Right ventricle myocardium superior (tissue), 1 donor: Measurements from ENCODE around the gene ADGRL4. TPM values are rescaled to one million over a fixed set of nuclear protein-coding genes. Genes with fewer than 3 reads are reported as not detected.
"Not testable (repeated sequence)": the region's sequence is repeated elsewhere in the genome, so short reads cannot be mapped to it uniquely, and the experiment has no call there.

Experiments used
- ATAC-seq: fragments of 200-7000 bp; cut with Tn5 transposase; one replicate; pipeline ENCODE4 v1.9.1; 2020; ENCODE audit warnings: mild to moderate bottlenecking; ENCODE audit not compliant: poor library complexity
- DNase-seq: peaks from one replicate; pipeline ENCODE4 v3.0.0-alpha.2; 2020
- intact Hi-C: fragments of 100-400 bp; cut with DNase I; formaldehyde crosslinking; loops from one replicate; pipeline ENCODE4 v1.11.2; 2022
- total RNA-seq: library from RNA; stranded (reverse); fragmentation: NEBNext Ultra II Directional; extraction: Animal tissue kit (Norgen Biotek cat#: 25700); gene quantifications from one replicate; pipeline ENCODE4 v1.2.1, GENCODE V29; 2021
- donor health status: DM: no; HTN: yes; CAD: no; lungs with severe emphysema.

The ADGRL4 gene
- total RNA-seq, 1 donor from 2014 or later = 18.3 TPM

DNA sequence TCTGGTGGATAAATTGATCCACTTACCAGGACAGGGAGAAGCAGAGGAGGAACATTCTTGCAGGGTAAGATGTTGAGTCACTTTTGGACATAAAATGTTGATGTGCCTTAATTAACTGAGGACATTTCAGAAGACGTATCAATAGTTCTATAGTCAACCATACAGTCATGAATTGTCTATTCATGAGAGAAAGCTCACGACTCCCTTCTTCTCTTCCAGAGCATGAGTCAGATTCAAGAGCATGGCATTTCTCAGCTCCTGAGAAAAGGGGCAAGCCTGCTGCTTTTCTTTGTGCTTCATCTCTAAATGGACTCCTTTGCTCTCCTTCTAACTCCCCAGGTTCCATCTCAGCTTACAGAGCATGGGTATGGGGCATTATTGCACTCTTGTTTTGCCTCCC, 55.7 kb downstream of the ADGRL4 start:
- intact Hi-C loops = no loop called here
- DNase-seq = no peak
- no peak for ATAC-seq

DNA sequence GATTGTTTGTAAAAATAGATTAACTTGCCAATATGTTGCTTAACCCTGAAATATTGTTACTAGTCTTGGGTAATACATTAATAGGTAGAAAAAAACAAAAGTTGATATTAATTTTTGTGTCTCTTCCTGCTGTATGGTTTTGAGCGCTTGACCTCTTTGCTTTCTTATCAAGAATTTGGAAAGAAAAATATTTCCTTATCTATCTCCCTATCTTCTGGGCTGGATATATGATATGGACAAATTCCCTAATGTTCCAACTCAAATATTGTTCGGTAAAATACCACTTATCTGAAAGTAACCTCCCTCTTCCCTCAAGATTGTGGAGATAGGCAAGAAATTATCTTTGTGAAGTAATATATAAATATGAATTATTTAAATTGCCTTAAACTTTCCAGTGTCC, 57.3 kb downstream of the ADGRL4 start:
- ATAC-seq = no peak
- DNase-seq = no peak
- intact Hi-C loops = no loop called here

DNA sequence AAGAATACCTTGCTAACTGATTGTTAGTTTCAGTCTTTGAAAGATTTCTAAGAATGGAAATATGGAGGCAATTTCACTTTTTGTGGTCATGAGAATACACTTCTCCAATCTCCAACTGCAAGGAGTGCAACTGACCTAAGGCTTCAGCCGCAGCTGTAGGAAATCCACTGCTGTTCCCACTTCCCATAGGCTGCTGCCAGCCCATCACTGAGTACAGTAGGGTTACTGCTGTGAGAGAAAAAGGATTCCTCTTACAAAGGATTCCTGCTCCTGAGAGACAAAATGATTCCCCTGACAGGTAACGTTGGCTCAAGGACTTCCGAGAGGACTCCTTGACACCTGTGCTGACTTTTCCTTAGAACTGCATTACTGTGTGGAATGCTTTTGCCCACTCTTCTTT, 87.4 kb downstream of the ADGRL4 start:
- intact Hi-C loops = no loop called here
- no peak for ATAC-seq
- DNase-seq = no peak

DNA sequence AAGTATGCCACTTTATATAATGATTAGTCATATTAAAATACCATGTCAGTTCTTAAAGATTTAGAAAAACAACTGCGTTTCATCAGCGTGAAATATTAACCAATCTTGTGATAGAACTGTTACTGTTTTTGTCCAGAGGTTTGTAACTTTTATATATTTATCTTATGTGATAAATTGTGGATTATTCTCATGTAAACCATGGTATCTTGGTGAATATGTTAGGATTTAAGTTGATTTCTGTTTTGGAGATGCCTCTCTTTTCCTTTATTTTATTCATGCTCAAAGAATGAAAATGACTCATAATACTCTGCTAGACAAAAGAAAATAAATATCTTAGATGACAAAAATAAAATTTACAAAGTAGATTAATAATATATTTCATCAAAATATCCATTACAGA, 88.4 kb downstream of the ADGRL4 start:
- intact Hi-C loops = no loop called here
- ATAC-seq (no peak), DNase-seq (no peak)

DNA sequence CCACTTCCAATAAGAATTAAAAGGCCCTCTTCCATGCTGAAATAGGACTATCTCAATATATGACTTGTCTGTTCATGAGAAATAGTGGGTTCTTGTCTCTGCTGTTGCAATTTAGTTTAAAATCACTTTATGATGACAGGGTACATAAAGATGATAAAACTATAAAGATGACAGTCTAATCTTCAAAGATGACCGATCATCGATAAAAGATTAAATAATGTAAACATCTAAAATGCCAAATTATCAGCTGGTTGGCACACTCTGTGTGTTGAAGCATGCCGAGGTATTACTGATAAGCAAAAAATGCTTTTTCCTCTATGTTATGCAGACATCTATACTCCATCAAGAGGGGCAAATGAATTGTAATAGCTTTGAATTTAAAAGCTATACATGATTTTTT, 89.5 kb downstream of the ADGRL4 start:
- DNase-seq = no peak
- no peak for ATAC-seq
- intact Hi-C loops = no loop called here

DNA sequence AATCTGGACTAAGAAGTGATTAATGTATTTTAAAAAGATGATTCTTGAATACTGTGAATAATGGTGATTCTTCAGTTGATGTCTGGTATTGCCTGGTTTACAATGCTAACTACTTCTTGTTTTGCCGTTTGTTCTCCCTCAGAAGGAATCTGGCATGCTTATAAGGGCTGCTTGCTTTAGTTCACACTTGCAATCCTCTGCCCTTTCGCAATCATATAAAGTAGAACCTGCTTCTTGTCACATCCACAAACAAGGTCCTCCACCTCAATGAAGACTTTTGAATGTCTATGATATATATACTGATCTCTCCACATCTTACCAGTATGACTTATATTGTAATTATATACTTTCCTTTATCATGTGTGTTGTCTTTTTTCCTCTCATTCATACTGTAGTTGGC, 92.6 kb downstream of the ADGRL4 start:
- ATAC-seq (no peak), DNase-seq (no peak)
- intact Hi-C loops = no loop called here

DNA sequence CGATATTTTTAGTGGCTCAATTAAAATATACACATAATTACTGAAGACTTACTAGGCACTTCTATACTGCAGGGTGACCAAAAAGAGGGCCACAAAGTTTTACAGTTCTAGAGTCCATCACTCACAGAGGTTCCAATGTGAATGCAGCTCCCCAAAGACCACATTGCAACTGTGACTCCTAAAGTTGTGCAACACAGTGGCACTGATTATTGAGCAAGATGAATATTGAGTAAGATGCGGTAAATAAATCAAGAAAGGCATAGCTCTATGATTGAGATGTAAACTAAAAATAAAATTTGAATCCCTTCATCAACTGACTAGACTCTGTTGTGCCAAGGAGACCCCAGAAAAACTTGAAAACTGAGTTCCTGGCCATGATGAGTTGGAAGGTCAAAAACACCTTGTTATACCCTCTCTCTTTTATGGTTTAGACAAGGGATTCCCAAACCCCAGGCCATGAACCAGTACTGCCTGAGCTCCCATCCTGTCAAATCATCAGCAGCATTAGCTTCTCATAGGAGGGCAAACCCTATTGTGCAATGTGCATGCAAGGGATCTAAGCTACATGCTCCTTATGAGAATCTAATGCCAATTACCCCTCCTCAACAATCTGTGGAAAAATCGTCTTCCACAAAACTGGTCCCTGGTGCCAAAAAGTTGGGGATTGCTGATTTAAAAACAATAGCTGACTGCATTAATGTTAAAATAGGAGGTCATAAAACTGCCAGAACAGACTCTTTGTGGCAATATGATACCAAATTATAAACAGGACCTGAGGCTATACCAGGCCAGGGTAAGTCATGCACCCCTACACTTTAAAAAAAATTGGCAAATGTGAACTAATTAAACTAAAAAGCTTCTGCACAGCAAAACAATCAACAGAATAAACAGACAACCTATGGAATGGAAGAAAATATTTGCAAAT, 94.3 kb downstream of the ADGRL4 start:
- ATAC-seq (no peak), DNase-seq (no peak)
- intact Hi-C loops = no loop called here

DNA sequence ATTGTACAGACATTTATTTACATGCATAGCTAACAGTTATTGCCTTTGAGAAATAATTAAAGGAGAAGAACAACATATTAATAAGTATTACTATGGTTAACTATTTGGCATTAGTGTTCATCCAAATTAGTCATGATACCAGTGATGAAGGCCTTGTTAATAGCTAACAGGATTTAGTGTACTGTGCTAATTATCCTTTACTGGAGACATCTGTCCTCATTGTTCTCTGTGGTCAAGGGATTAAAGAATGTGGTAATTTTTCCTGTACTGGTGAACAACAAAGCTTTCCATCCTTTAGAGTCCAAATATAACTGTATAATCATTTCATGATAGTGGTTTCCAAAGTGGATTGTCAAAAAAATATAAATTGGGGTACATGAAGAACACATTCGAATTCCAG, 103.9 kb downstream of the ADGRL4 start:
- DNase-seq (no peak), ATAC-seq (no peak)
- intact Hi-C loops = no loop called here

DNA sequence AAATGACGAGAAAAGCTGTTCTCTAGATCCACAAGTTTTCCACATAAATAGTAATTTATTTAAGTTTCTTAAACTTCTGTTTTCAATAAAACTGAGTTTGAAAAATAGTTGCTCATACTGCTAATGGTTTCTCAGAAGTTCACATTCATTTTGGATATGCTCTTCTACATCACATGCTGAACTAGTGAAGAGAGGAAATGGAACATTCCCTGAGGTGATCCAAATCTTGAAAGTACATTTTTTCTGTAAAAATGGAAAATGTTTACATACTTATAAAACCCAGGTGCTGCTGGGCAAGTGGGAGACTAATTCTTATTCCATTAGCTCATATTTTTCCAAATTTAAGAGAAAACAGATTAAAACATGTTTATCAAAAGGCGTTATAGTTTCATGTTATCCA, 111.7 kb downstream of the ADGRL4 start:
- intact Hi-C loops = no loop called here
- DNase-seq (no peak), ATAC-seq (no peak)

DNA sequence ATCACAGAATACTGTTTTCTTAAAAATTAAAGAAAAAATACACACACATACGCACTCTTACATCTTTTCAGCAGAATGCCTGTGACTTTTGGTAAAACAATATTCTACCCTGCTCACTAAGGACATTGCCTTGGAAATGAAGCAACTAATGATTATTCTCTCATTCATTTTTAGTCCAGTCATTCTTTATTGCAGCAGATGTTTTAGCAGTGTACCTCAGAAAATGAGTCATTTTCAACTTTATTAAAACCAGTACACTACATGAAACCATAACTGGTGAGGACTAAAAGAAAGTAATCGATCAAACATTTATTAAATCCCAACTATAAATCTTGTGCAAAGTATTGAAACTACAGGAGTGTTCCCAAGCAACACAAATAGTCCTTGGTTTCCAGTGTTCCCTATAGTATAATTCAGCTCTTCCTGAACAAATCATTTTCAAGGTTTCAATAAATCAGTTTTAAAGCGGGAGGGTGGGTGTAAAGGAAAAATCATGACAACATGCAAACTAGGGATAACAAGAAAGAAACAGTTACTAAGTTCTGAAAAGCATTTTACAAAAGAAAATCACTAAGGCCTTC, 114.2 kb downstream of the ADGRL4 start:
- DNase-seq (no peak), ATAC-seq (no peak)
- intact Hi-C loops = no loop called here

DNA sequence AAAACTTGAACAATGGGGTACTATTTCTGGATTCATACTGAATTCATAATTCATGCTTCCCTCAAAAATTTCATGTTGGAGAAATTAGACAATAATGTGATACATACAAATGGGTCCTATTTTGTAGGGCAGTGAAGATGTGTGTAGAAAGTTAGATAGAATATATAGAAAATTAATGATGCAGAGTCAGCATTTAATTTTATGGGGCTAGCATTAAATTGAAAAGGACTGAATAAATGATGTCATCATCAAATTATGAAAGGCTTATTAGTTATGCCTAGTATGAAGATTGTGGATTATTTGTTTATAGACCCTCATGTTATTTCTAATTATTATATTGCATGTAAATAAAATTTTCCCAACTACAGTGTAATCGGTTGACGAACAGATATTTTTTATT, 119.1 kb downstream of the ADGRL4 start:
- intact Hi-C loops = no loop called here
- DNase-seq (no peak), ATAC-seq (no peak)

DNA sequence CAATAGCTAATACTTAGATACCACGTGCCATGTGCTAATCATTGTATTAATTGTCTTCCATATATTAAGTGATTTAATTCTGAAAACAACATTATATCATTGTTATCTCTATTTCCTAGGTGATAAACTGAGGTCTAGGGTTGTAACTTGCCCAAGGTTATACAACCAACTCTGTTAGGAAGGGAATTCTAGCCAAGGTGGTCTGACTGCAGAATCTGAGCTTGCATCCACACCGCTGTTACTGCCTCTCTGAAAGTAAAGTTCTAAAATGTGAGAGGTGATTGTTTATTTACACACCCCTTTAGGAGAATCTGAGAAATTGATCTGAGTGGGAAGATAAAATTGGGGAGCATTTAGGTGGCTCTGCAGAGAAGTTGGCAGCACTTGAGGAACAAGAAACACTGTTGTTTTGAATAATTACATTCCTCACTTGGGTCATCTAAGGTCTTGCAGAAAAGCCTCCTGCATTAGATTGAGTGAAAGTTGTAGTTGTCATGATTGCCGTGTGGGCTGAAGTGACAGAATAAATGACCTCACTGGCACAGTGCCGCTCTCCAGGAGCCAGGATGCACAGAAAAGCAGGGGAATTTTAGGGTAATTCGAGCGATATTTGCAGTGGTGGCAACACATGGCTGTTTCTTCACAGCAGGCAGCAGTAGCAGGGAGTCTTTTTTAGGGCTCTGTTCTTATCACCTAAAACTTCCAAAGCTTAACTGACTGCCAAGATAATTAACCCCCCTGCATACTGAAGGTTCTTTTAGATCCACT, 121.7 kb downstream of the ADGRL4 start:
- ATAC-seq = no peak
- intact Hi-C loops = no loop called here

DNA sequence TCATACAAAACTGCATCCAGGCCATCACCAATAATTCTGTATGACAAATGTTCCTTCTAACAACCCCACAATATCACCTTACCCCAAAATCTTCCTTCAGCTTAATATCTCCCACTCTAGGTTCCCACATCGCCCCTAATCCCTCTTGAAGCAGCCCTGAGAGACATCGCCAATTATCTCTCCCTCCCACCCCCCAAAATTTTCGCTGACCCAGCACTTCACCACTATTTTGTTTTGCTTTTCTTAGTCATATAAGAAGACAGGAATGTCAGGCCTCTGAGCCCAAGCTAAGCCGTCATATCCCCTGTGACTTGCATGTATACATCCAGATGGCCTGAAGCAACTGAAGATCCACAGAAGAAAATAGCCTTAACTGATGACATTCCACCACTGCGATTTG, 126.3 kb downstream of the ADGRL4 start:
- no peak for DNase-seq
- intact Hi-C loops = no loop called here
- ATAC-seq = no peak

More for the DNA sequence above, 121.7 kb downstream of the ADGRL4 start:
- DNase-seq = no peak

DNA sequence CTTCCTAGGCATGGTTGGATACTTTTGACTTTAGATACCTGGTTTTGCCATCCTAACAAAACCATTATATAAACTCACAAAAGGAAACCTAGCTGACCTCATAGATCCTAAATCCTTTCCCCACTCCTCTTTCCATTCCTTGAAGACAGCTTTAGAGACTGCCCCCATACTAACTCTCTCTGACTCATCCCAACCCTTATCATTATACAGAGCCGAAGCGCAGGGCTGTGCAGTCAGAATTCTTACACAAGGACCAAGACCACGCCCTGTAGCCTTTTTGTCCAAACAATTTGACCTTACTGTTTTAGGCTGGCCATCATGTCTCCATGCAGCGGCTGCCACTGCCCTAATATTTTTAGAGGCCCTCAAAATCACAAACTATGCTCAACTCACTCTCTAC, 130.5 kb downstream of the ADGRL4 start:
- ATAC-seq, intact Hi-C loops: not testable (repeated sequence)

DNA sequence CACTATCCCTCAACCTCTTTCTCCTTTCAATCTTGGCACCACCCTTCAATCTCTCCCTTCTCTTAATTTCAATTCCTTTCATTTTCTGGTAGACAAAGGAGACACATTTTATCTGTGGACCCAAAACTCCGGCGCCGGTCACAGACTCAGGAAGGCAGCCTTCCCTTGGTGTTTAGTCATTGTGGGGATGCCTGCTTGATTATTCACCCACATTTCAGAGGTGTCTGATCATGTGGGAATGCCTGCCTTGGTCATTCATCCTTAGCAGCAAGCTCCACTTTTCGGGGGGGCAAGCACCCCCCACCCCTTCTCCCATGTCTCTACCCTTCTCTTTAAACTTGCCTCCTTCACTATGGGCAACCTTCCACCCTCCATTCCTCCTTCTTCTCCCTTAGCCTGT, 133.7 kb downstream of the ADGRL4 start:
- ATAC-seq, DNase-seq, intact Hi-C loops: not testable (repeated sequence)

More for the DNA sequence above, 130.5 kb downstream of the ADGRL4 start:
- not testable (repeated sequence) for DNase-seq

DNA sequence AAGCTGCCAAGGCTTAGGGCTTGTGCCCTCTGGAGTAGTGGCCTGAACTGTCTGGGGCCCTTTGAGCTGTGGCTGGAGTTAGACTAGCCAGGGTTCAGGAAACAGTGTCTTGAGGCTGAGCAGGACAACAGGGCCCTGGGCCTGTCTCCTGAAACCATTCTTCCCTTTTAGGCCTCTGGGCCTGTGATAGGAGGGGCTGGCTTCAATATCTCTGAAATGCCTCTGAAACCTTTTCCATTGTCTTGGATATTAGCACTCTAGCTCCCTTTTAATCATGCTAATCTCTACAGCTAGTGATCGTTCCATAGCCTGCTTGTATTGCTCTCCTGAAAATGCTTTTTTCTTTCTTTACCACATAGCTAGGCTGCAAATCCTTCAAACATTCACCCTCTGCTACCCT, 135.3 kb downstream of the ADGRL4 start:
- DNase-seq = no peak
- intact Hi-C loops = no loop called here
- ATAC-seq = no peak

DNA sequence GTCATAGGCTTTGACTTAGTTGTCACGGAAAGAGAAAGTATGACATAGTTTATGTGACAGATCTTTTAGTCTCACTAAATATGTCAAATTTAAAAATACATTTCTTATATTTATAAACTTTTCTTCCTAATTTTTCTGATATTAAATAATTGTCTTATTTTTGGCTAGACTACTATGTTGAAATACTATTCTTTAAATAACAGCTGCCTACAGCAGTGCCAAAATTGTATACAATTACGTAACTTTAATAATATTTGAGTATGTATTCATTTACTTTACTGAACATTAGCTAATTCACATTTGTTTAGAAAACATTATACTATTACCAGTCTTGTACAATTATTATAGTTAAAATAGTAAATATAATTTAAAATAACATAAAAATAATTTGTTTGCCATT, 137.4 kb downstream of the ADGRL4 start:
- no peak for DNase-seq
- intact Hi-C loops = no loop called here
- no peak for ATAC-seq

DNA sequence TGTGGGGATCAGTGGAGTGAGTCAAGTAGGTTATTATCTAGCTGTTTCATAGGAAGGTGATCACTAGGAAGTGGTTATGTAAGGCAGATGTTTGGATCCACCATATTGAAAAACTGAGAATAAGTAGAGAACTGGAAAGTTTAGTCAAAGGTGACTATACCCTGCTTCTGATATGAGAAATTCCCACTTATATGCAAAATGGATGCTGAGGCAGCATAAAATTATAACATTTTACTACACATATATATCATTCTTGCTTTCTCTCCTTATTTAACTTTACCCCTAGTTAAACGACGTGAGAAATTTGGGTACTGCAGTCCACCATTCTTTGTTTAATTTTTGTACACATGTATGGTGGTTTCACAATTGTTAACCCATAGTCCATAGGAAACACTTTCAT, 142.4 kb downstream of the ADGRL4 start:
- intact Hi-C loops = no loop called here
- DNase-seq (no peak), ATAC-seq (no peak)

DNA sequence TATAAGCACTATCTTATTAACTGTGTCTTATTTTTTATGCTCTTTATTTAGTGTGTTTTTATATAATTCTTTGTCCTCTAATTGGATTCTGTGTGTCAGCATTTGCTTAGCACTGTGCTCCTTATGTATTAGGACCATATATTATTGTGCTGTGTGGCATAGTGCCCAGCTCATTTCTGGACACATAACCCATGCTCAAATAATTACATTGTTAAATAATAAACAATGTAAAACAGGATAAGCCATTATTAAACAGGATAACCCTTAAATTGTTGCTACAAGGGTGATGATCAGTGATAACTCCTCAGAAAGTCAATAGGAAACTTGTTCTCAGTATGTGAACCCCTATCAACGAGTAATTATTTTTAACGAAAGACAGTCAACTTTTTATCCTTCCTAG, 150.4 kb downstream of the ADGRL4 start:
- intact Hi-C loops = no loop called here
- no peak for DNase-seq
- ATAC-seq = no peak

DNA sequence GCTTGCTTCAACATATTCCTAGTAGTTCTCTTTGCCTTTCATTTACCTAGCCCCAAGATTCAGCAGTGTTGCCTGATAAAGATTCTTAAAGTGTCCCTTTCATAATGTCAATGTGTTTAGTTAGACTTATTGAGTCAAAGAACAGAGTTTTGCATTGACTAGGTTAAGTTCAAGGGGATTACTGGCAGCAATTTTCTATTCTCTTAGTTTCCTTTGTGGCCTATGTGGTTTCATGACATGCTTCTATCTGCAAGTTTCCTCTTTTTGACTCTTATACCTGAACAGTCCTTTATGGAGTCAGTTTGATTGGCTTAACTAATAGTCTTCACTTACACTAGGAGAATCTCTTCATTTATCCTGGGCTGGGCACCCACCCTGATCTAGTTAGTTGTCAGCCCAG, 151.3 kb downstream of the ADGRL4 start:
- no peak for DNase-seq
- no peak for ATAC-seq
- intact Hi-C loops = no loop called here
